ENCODE data around the gene CCNI2. TPM values are rescaled to one million over a fixed set of nuclear protein-coding genes. Genes with fewer than 3 reads are reported as not detected.

The CCNI2 gene
- polyA plus RNA-seq, 1 donor (not counting 4 experiments of a cell fraction or from before 2014, with no cell fraction given) = not detected

GRCh38 chr5:132753135-132753987, 6.1 kb downstream of the CCNI2 start:
- no peak overlapping the region for H3K27ac ChIP-seq (ENCODE audit: control insufficient read depth, insufficient read depth, low read length)
- H2AFZ ChIP-seq (ENCODE audit: control insufficient read depth, low read length) = no peak overlapping the region
- H3K9ac ChIP-seq (ENCODE audit: control insufficient read depth, extremely low read depth, insufficient read depth, low read length) = no peak overlapping the region
- dilution Hi-C loops (cut with MboI; ENCODE audit: extremely low pct_ligation_motif_present, low sequenced_read_pairs) = no loop called here
- H3K9me3 ChIP-seq (ENCODE audit: control insufficient read depth, low read depth, low read length) = no peaks in the 10 kb centered on the region
- DNase-seq (ENCODE audit: low read depth, low spot score) (no peak), FAIRE-seq (peak; percentile 5)
- H3K4me2 ChIP-seq (ENCODE audit: control insufficient read depth, extremely low read depth, insufficient read depth, low read depth, low read length) = no peak overlapping the region
- H3K79me2 ChIP-seq (ENCODE audit: control insufficient read depth, insufficient read depth, low read length) = no peaks in the 10 kb centered on the region
- no peaks in the 10 kb centered on the region for H3K4me1 ChIP-seq (ENCODE audit: control insufficient read depth, extremely low read depth, insufficient read depth, low read length)
- no peaks in the 10 kb centered on the region for H3K9me1 ChIP-seq (ENCODE audit: control insufficient read depth, extremely low read depth, insufficient read depth, low read length)
- no peak for TF ChIP-seq EZH2 (IDR thresholded peaks at IDR 0.05; ENCODE audit: low read length)
- TF ChIP-seq CTCF (optimal IDR thresholded peaks at IDR 0.05 in 1 of 3, IDR thresholded peaks at IDR 0.05 in 1 of 3, conservative IDR thresholded peaks at IDR 0.05 in 1 of 3; ENCODE audit: extremely low read depth in 1 of 3, insufficient read depth in 2 of 3, low read length in 3 of 3) = peak in 2 of 3 experiments; percentile 10 to 55
- peaks cover 0 to 9% of the 10 kb centered on the region in 2 experiments for H3K36me3 ChIP-seq (ENCODE audit: control insufficient read depth in 2 of 2, extremely low read depth in 1 of 2, insufficient read depth in 2 of 2, low read length in 2 of 2)
- no peak overlapping the region for H3K4me3 ChIP-seq (ENCODE audit: control insufficient read depth in 2 of 3, extremely low read depth in 1 of 3, insufficient read depth in 2 of 3, low read depth in 1 of 3, low read length in 3 of 3)
- no peaks in the 10 kb centered on the region for H3K27me3 ChIP-seq (ENCODE audit: control insufficient read depth, extremely low read depth, insufficient read depth, low read length)
- H4K20me1 ChIP-seq (ENCODE audit: control insufficient read depth, extremely low read depth, insufficient read depth, low read length) = no peaks in the 10 kb centered on the region

- TF ChIP-seq CTCF (optimal IDR thresholded peaks at IDR 0.05 in 1 of 3, IDR thresholded peaks at IDR 0.05 in 1 of 3, conservative IDR thresholded peaks at IDR 0.05 in 1 of 3; ENCODE audit: extremely low read depth in 1 of 3, insufficient read depth in 2 of 3, low read length in 3 of 3) (no peak), EZH2 (IDR thresholded peaks at IDR 0.05; ENCODE audit: low read length) (no peak)
- Histone ChIP-seq H3K9me1 (ENCODE audit: control insufficient read depth, extremely low read depth, insufficient read depth, low read length) (no peaks in the 10 kb centered on the region), H2AFZ (ENCODE audit: control insufficient read depth, low read length) (no peak overlapping the region), H3K4me2 (ENCODE audit: control insufficient read depth, extremely low read depth, insufficient read depth, low read depth, low read length) (no peak overlapping the region), H3K4me1 (ENCODE audit: control insufficient read depth, extremely low read depth, insufficient read depth, low read length) (no peaks in the 10 kb centered on the region), H3K9me3 (ENCODE audit: control insufficient read depth, low read depth, low read length) (no peaks in the 10 kb centered on the region), H3K27ac (ENCODE audit: control insufficient read depth, insufficient read depth, low read length) (no peak overlapping the region), H3K4me3 (ENCODE audit: control insufficient read depth in 2 of 3, extremely low read depth in 1 of 3, insufficient read depth in 2 of 3, low read depth in 1 of 3, low read length in 3 of 3) (no peak overlapping the region), H3K79me2 (ENCODE audit: control insufficient read depth, insufficient read depth, low read length) (no peaks in the 10 kb centered on the region), H3K36me3 (ENCODE audit: control insufficient read depth in 2 of 2, extremely low read depth in 1 of 2, insufficient read depth in 2 of 2, low read length in 2 of 2) (peaks cover 0 to 14% of the 10 kb centered on the region in 2 experiments), H3K9ac (ENCODE audit: control insufficient read depth, extremely low read depth, insufficient read depth, low read length) (no peak overlapping the region), H4K20me1 (ENCODE audit: control insufficient read depth, extremely low read depth, insufficient read depth, low read length) (no peaks in the 10 kb centered on the region), H3K27me3 (ENCODE audit: control insufficient read depth, extremely low read depth, insufficient read depth, low read length) (no peaks in the 10 kb centered on the region)
- DNase-seq (ENCODE audit: low read depth, low spot score) (no peak), FAIRE-seq (no peak)
- dilution Hi-C loops (cut with MboI; ENCODE audit: extremely low pct_ligation_motif_present, low sequenced_read_pairs) = no loop called here
These were observed 6.9 kb downstream of the CCNI2 start for GRCh38 chr5:132754111-132754510.

All from keratinocyte (primary cell).